ENCODE measurements around the gene KCNQ1. TPM values are rescaled to one million over a fixed set of nuclear protein-coding genes. Genes with fewer than 3 reads are reported as not detected.

The KCNQ1 gene
- total RNA-seq, 6 donors from 2014 or later = 18.0 to 45.4 (median 32.7) TPM

DNA sequence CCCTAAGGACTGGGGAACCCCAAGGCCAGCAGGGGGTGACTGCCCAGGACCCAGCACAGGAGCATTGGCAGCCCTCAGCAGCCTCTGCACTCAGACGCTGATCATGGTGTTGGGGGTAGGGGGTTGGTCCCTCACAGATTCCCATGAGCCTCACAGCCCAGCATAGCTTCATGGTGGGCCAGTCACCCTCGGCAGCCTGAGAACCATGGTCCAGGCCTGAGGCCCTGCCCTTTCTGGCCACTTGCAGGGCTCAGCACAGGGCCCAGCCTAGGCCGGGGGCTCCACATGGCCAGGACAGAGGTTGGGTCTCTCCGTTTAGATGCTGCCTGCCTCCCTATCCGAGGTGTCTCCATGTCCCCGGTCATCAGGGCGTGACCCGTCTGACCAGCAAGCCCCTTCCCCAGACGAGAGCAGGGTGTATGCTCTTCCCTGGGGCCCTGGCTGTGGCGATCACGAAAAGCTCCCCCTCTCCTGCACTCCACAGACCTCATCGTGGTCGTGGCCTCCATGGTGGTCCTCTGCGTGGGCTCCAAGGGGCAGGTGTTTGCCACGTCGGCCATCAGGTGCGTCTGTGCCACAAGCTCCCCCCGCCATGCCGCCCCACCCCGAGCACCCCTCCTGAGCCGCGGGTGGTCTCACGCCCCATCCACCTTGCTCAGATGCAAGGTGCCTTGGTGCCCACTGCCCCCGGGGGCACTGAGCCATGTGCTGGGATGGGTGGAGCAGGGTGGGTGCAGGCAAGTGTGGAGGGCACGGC is 126.2 kb downstream of the KCNQ1 start:
- 96 to 100% methylated on average over 5 to 21 of the region's 25 CpGs for WGBS, 2 donors
- H3K9me3 ChIP-seq = no peaks in the 10 kb centered on the region
- no peaks in the 10 kb centered on the region for H3K27me3 ChIP-seq
- H3K27ac ChIP-seq = no peak overlapping the region
- H3K36me3 ChIP-seq = no peaks in the 10 kb centered on the region
- no peak for ATAC-seq (ENCODE audit: low FRiP score in 2 of 2)
- TF ChIP-seq POLR2AphosphoS5 (IDR thresholded peaks at IDR 0.05) (no peak), POLR2A (IDR thresholded peaks at IDR 0.05) (no peak), EP300 (IDR thresholded peaks at IDR 0.05) (no peak)
- TF ChIP-seq, protein P1, sequence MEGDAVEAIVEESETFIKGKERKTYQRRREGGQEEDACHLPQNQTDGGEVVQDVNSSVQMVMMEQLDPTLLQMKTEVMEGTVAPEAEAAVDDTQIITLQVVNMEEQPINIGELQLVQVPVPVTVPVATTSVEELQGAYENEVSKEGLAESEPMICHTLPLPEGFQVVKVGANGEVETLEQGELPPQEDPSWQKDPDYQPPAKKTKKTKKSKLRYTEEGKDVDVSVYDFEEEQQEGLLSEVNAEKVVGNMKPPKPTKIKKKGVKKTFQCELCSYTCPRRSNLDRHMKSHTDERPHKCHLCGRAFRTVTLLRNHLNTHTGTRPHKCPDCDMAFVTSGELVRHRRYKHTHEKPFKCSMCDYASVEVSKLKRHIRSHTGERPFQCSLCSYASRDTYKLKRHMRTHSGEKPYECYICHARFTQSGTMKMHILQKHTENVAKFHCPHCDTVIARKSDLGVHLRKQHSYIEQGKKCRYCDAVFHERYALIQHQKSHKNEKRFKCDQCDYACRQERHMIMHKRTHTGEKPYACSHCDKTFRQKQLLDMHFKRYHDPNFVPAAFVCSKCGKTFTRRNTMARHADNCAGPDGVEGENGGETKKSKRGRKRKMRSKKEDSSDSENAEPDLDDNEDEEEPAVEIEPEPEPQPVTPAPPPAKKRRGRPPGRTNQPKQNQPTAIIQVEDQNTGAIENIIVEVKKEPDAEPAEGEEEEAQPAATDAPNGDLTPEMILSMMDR (IDR thresholded peaks at IDR 0.05) = no peak
- peak in 1 of 2 donors; percentile 74 for DNase-seq
- H3K4me1 ChIP-seq = no peaks in the 10 kb centered on the region
- no peak overlapping the region for H3K4me3 ChIP-seq

DNA sequence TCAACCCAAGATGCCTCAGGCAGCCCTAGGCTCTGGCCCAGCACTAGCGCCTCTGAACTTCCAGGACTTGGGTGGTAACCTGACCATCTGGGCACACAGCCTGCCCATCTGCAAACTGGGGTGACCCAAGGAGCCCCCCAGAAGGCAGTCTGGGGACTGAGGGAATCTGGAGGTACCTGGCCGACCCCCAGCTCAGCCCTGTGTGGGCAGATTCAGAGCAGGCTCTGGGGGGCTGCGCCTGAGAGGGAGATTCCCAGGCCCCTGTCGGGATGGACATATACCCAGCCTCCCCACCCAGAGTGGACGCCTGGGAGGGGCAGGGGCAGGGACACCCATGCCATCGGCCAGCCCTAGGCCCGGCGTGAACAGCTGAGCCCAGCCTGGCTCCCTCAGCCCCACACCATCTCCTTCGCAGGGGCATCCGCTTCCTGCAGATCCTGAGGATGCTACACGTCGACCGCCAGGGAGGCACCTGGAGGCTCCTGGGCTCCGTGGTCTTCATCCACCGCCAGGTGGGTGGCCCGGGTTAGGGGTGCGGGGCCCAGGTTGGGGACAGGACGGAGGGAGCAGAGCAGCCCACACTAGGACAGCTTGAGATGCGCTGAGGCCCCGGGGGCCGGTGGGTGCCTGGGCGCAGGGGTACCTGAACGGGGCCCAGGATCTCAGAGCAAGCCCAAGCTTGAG is 126.9 kb downstream of the KCNQ1 start:
- ATAC-seq (ENCODE audit: low FRiP score in 2 of 2) (no peak), DNase-seq (peak in 1 of 2 donors; percentile 74)
- TF ChIP-seq, protein P1 (IDR thresholded peaks at IDR 0.05) = no peak
- TF ChIP-seq POLR2A (IDR thresholded peaks at IDR 0.05) = no peak
- no peak for TF ChIP-seq EP300 (IDR thresholded peaks at IDR 0.05)
- TF ChIP-seq POLR2AphosphoS5 (IDR thresholded peaks at IDR 0.05) = no peak
- Histone ChIP-seq H3K4me1 (no peaks in the 10 kb centered on the region), H3K9me3 (no peaks in the 10 kb centered on the region), H3K27me3 (no peaks in the 10 kb centered on the region), H3K27ac (no peak overlapping the region), H3K36me3 (no peaks in the 10 kb centered on the region), H3K4me3 (no peak overlapping the region)
- WGBS, 2 donors = 60 to 95% methylated on average over 1 to 22 of the region's 23 CpGs

- Histone ChIP-seq H3K4me1 (peaks cover 0 to 2% (median 0%) of the 10 kb centered on the region in 4 donors), H3K9me3 (no peaks in the 10 kb centered on the region), H3K36me3 (no peaks in the 10 kb centered on the region), H3K4me3 (no peak overlapping the region), H3K27me3 (no peaks in the 10 kb centered on the region), H3K27ac (no peak overlapping the region)
- 96 to 100% methylated on average over 18 to 31 of the region's 33 CpGs for WGBS, 2 donors
- peak in 1 of 2 donors; percentile 61 for DNase-seq
- TF ChIP-seq EP300 (IDR thresholded peaks at IDR 0.05) (no peak), POLR2A (IDR thresholded peaks at IDR 0.05) (no peak), POLR2AphosphoS5 (IDR thresholded peaks at IDR 0.05) (no peak)
- TF ChIP-seq, protein P1 (IDR thresholded peaks at IDR 0.05) = no peak
- ATAC-seq (ENCODE audit: low FRiP score in 2 of 2) = no peak
These were observed 127.9 kb downstream of the KCNQ1 start for GRCh38 chr11:2572491-2573239.

GRCh38 chr11:2573240-2574042 is 128.6 kb downstream of the KCNQ1 start:
- Histone ChIP-seq H3K9me3 (no peaks in the 10 kb centered on the region), H3K27ac (no peak overlapping the region), H3K27me3 (no peaks in the 10 kb centered on the region), H3K36me3 (no peaks in the 10 kb centered on the region), H3K4me1 (peaks cover 0 to 5% (median 0%) of the 10 kb centered on the region in 4 donors), H3K4me3 (no peak overlapping the region)
- DNase-seq (peak in 1 of 2 donors; percentile 69), ATAC-seq (ENCODE audit: low FRiP score in 2 of 2) (no peak)
- WGBS, 2 donors = 94 to 98% methylated on average over 6 to 28 of the region's 28 CpGs
- TF ChIP-seq POLR2A (IDR thresholded peaks at IDR 0.05) (no peak), EP300 (IDR thresholded peaks at IDR 0.05) (no peak), POLR2AphosphoS5 (IDR thresholded peaks at IDR 0.05) (no peak)
- TF ChIP-seq, protein P1 (IDR thresholded peaks at IDR 0.05) = no peak

Data from upper lobe of left lung (tissue), 6 donors.